PC-9 (cell line): ENCODE results near the gene SRPK2. TPM values are rescaled to one million over a fixed set of nuclear protein-coding genes. Genes with fewer than 3 reads are reported as not detected.
"Not testable (repeated sequence)": the region's sequence is repeated elsewhere in the genome, so short reads cannot be mapped to it uniquely, and the experiment has no call there.

Experiments
- BruUV-seq: library from RNA; stranded (reverse); fragments of 400-500 nt; replicated peaks from 2 replicates; lab custom pipeline; 2021; lab: Mats Ljungman, UMichigan
- CTCF ChIA-PET: fragments of 300-600 bp; sonication (Branson Sonifier 250); formaldehyde crosslinking; loops from one replicate; lab custom pipeline; 2022; ENCODE audit warnings: antibody characterized with exemption; lab: Charles Lee
- POLR2A ChIA-PET: fragments of 300-600 bp; sonication (Branson Sonifier 250); formaldehyde crosslinking; loops from one replicate; lab custom pipeline; 2022; ENCODE audit warnings: antibody characterized with exemption; ENCODE audit not compliant: unreplicated experiment; lab: Charles Lee
- DNase-seq, 2 experiments: peaks; one replicate each; pipeline versions ENCODE4 v3.0.0 to v3.0.0-alpha.2; 2015 to 2022; ENCODE audit warnings: mixed read lengths in 1 of 2
- H2AFZ ChIP-seq: fragments of 200-600 bp; sonication (generic); 2 replicates; pipeline ENCODE4 v1.8.1; 2017; ENCODE audit warnings: antibody characterized with exemption
- H3F3A ChIP-seq: fragments of 200-600 bp; sonication (generic); 2 replicates; pipeline ENCODE4 v1.8.1; 2017; ENCODE audit warnings: antibody characterized with exemption, mild to moderate bottlenecking, low read depth; ENCODE audit not compliant: insufficient read depth
- H3K27ac ChIP-seq: fragments of 200-600 bp; sonication (generic); 2 replicates; pipeline ENCODE4 v1.6.1; 2016; ENCODE audit warnings: mixed run types
- H3K27me3 ChIP-seq: fragments of 200-600 bp; sonication (generic); 2 replicates; pipeline ENCODE4 v1.6.1; 2016; ENCODE audit warnings: low read depth, mixed run types; ENCODE audit not compliant: insufficient read depth
- H3K36me3 ChIP-seq: fragments of 200-600 bp; sonication (generic); 2 replicates; pipeline ENCODE4 v1.6.1; 2016; ENCODE audit warnings: low read depth, mixed run types
- H3K4me1 ChIP-seq: fragments of 200-600 bp; sonication (generic); replicated peaks from 2 replicates; pipeline ENCODE4 v1.6.1; 2016; ENCODE audit warnings: mixed run types; ENCODE audit not compliant: insufficient read depth
- H3K4me2 ChIP-seq: fragments of 200-600 bp; sonication (generic); 2 replicates; pipeline ENCODE4 v1.6.1; 2017; ENCODE audit warnings: mixed run types
- H3K4me3 ChIP-seq: fragments of 200-600 bp; sonication (generic); 2 replicates; pipeline ENCODE4 v1.6.1; 2016; ENCODE audit warnings: mixed run types
- H3K79me2 ChIP-seq: fragments of 200-600 bp; sonication (generic); 2 replicates; pipeline ENCODE4 v1.6.1; 2017; ENCODE audit warnings: low read depth, mixed run types
- H3K9me2 ChIP-seq: fragments of 200-600 bp; sonication (generic); 2 replicates; pipeline ENCODE4 v1.8.1; 2017; ENCODE audit warnings: mild to moderate bottlenecking; ENCODE audit not compliant: insufficient read depth
- H3K9me3 ChIP-seq: fragments of 200-600 bp; sonication (generic); 2 replicates; pipeline ENCODE4 v1.8.1; 2016; ENCODE audit warnings: low read depth; ENCODE audit not compliant: insufficient read depth
- H4K20me1 ChIP-seq: fragments of 200-600 bp; sonication (generic); 2 replicates; pipeline ENCODE4 v1.8.1; 2017; ENCODE audit not compliant: insufficient read depth
- CTCF ChIP-seq: fragments of 200-600 bp; sonication (generic); conservative IDR thresholded peaks from 2 replicates; pipeline ENCODE4 v1.6.1; 2017; ENCODE audit warnings: mixed run types, antibody characterized with exemption, mild to moderate bottlenecking, moderate library complexity
- EZH2 ChIP-seq: fragments of 200-600 bp; sonication (generic); IDR thresholded peaks from 2 replicates; pipeline ENCODE4 v1.8.0; 2017; ENCODE audit warnings: antibody characterized with exemption, low read depth
- intact Hi-C: fragments of 100-400 bp; cut with micrococcal nuclease; formaldehyde crosslinking; loops from one replicate; pipeline ENCODE4 v1.10.0; 2022; ENCODE audit not compliant: unreplicated experiment
- total RNA-seq: library from RNA; stranded (reverse); gene quantifications from 2 replicates; pipeline ENCODE4 v1.2.3, GENCODE V29; 2021

SRPK2 gene
- total RNA-seq, 1 experiment from 2014 or later, result 60.6 TPM

DNA sequence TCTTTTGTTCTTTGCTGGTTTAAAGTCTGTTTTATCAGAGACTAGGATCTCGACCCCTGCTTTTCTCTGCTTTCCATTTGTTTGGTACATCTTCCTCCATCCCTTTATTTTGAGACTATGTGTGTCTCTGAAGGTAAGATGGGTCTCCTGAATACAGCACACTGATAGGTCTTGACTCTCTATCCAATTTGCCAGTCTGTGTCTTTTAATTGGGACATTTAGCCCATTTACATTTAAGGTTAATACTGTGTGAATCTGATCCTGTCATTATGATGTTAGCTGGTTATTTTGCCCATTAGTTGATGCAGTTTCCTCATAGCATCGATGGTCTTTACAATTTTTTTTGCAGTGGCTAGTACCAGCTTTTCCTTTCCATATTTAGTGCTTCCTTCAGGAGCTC, 28.6 kb downstream of the SRPK2 start:
- BruUV-seq, POLR2A ChIA-PET: not testable (repeated sequence)

GRCh38 chr7:105355701-105356100, 33.0 kb downstream of the SRPK2 start:
- Histone ChIP-seq H3K9me3 (no peaks in the 10 kb centered on the region), H3K4me1 (0 out of 2 replicates have a peak, but pooled peaks cover 6% of the 10 kb centered on the region), H2AFZ (no peak overlapping the region), H3K36me3 (no peaks in the 10 kb centered on the region), H3K27ac (no peak overlapping the region), H3K4me3 (no peak overlapping the region), H3K4me2 (no peak overlapping the region), H4K20me1 (no peaks in the 10 kb centered on the region), H3K27me3 (no peaks in the 10 kb centered on the region), H3F3A (no peaks in the 10 kb centered on the region), H3K79me2 (peaks cover 34% of the 10 kb centered on the region; the same call in 1 of the 2 replicates), H3K9me2 (no peaks in the 10 kb centered on the region)
- CTCF ChIA-PET, result no interaction called here
- POLR2A ChIA-PET, result no interaction called here
- no peak for DNase-seq
- intact Hi-C loops, result no loop called here
- no peak for TF ChIP-seq EZH2
- TF ChIP-seq CTCF, result no peak
- no TSS peak for BruUV-seq

More for the DNA sequence above, 28.6 kb downstream of the SRPK2 start:
- DNase-seq, H3K4me2 ChIP-seq, CTCF ChIA-PET, H3K36me3 ChIP-seq, H2AFZ ChIP-seq, intact Hi-C loops, H3K9me2 ChIP-seq, H4K20me1 ChIP-seq, H3K27ac ChIP-seq, H3K4me1 ChIP-seq, H3K27me3 ChIP-seq, H3K4me3 ChIP-seq, H3F3A ChIP-seq, H3K9me3 ChIP-seq: not testable (repeated sequence)
- H3K79me2 ChIP-seq, result peaks cover 14% of the 10 kb centered on the region; the same call in 1 of the 2 replicates

DNA sequence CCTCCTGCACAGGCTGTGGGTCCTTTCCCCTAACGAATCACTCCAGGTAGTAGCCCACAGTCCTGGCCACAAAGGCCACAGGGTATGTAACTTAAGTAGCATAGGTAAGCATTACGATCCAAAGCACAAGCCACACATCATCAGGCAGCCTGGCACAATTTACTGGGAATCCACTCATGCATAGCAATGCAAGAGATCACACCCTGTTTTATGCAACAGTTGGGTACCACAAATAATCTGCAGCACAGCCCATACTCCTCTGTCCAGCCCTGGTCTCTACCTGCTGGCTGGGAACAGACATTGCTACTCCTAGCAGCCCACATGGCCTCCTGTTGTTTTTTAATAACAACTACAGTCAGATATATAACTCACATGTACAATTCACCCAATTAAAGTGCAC, 34.3 kb downstream of the SRPK2 start:
- no peaks in the 10 kb centered on the region for H3K9me2 ChIP-seq
- 0 out of 2 replicates have a peak, but pooled peaks cover 6% of the 10 kb centered on the region for H3K4me1 ChIP-seq
- H3F3A ChIP-seq, result no peaks in the 10 kb centered on the region
- BruUV-seq, result no TSS peak
- H3K27me3 ChIP-seq, result no peaks in the 10 kb centered on the region
- no peak overlapping the region for H3K4me3 ChIP-seq
- no peaks in the 10 kb centered on the region; the same call in 1 of the 2 replicates for H4K20me1 ChIP-seq
- H3K9me3 ChIP-seq, result no peaks in the 10 kb centered on the region
- CTCF ChIA-PET, result no interaction called here
- no peak for TF ChIP-seq CTCF
- TF ChIP-seq EZH2, result no peak
- DNase-seq, result no peak
- intact Hi-C loops, result no loop called here
- peaks cover 35% of the 10 kb centered on the region; the same call in 1 of the 2 replicates for H3K79me2 ChIP-seq
- POLR2A ChIA-PET, result no interaction called here
- no peaks in the 10 kb centered on the region for H3K36me3 ChIP-seq
- H2AFZ ChIP-seq, result no peak overlapping the region
- no peak overlapping the region for H3K27ac ChIP-seq
- no peak overlapping the region for H3K4me2 ChIP-seq
